CD4-positive, alpha-beta memory T cell (primary cell): ENCODE results near the gene FXR2. TPM values are rescaled to one million over a fixed set of nuclear protein-coding genes. Genes with fewer than 3 reads are reported as not detected.

Experiments
- CTCF ChIA-PET: fragments of 350-600 bp; sonication (Branson Sonifier 250); formaldehyde crosslinking; loops from one replicate; lab custom pipeline; 2021; ENCODE audit warnings: inconsistent platforms; ENCODE audit not compliant: partially characterized antibody; lab: Charles Lee
- POLR2A ChIA-PET: fragments of 350-600 bp; sonication (Branson Sonifier 250); formaldehyde crosslinking; loops from one replicate; lab custom pipeline; 2021; ENCODE audit not compliant: partially characterized antibody; lab: Charles Lee
- DNase-seq, 5 donors: peaks; one replicate each; pipeline versions ENCODE4 v3.0.0 to v3.0.0-alpha.2; 2020 to 2022; ENCODE audit warnings: mixed read lengths in 1 of 5
- H3K27ac ChIP-seq: one replicate; pipeline ENCODE4 v1.7.0; 2013; ENCODE audit warnings: low read depth, low read length
- H3K27me3 ChIP-seq: 2 replicates; pipeline ENCODE4 v1.7.0; 2013; ENCODE audit warnings: mild to moderate bottlenecking, low read length, moderate library complexity; ENCODE audit not compliant: insufficient read depth
- H3K36me3 ChIP-seq: 2 replicates; pipeline ENCODE4 v1.7.0; 2013; ENCODE audit warnings: mild to moderate bottlenecking, low read length, moderate library complexity; ENCODE audit not compliant: insufficient read depth
- H3K4me1 ChIP-seq: 2 replicates; pipeline ENCODE4 v1.7.0; 2013; ENCODE audit warnings: mild to moderate bottlenecking, low read length, moderate library complexity; ENCODE audit not compliant: insufficient read depth
- H3K4me3 ChIP-seq, 2 donors: one replicate each; pipeline ENCODE4 v1.7.0; 2013; ENCODE audit warnings: low read length in 2 of 2, mild to moderate bottlenecking in 1 of 2
- H3K9me3 ChIP-seq, 2 donors: one replicate each; pipeline ENCODE4 v1.7.0; 2013; ENCODE audit warnings: low read length in 2 of 2, control low read depth in 1 of 2; ENCODE audit not compliant: control insufficient read depth in 1 of 2
- H3K27ac Mint-ChIP-seq, 7 donors: one replicate each; pipeline ENCODE4 v1.8.0; 2020 to 2021; ENCODE audit warnings: mixed read lengths in 7 of 7, mild to moderate bottlenecking in 6 of 7, inconsistent platforms in 3 of 7, moderate library complexity in 3 of 7
- H3K27me3 Mint-ChIP-seq, 2 donors: one replicate each; pipeline ENCODE4 v1.8.0; 2020 to 2021; ENCODE audit warnings: mixed read lengths in 2 of 2
- H3K36me3 Mint-ChIP-seq, 2 donors: one replicate each; pipeline ENCODE4 v1.8.0; 2020 to 2021; ENCODE audit warnings: mixed read lengths in 2 of 2, inconsistent platforms in 1 of 2, mild to moderate bottlenecking in 1 of 2
- H3K4me1 Mint-ChIP-seq, 4 donors: one replicate each; pipeline ENCODE4 v1.8.0; 2020 to 2021; ENCODE audit warnings: mixed read lengths in 4 of 4, mild to moderate bottlenecking in 1 of 4
- H3K4me3 Mint-ChIP-seq, 8 donors: one replicate each; pipeline ENCODE4 v1.8.0; 2020 to 2021; ENCODE audit warnings: mixed read lengths in 8 of 8, mild to moderate bottlenecking in 7 of 8, moderate library complexity in 6 of 8, inconsistent platforms in 3 of 8
- H3K9me3 Mint-ChIP-seq, 8 donors: one replicate each; pipeline ENCODE4 v1.8.0; 2020 to 2021; ENCODE audit warnings: mixed read lengths in 8 of 8, mild to moderate bottlenecking in 5 of 8, inconsistent platforms in 3 of 8, moderate library complexity in 1 of 8
- intact Hi-C: fragments of 100-400 bp; cut with micrococcal nuclease; formaldehyde crosslinking; loops from one replicate; pipeline ENCODE4 v1.15.1; 2023
- polyA plus RNA-seq, 2 donors: library from polyadenylated mRNA; unstranded; fragments of 300-500 nt; fragmentation: Illumina TruSeq; gene quantifications; one replicate each; pipeline ENCODE4 v1.2.3, GENCODE V29; 2021
- total RNA-seq, 2 experiments: library from RNA; stranded (reverse); gene quantifications; one replicate each; pipeline ENCODE4 v1.2.3, GENCODE V29; 2021

FXR2 gene
- total and polyA plus RNA-seq, 4 experiments from 2014 or later = 9.2 to 46.6 (median 31.4) TPM

DNA sequence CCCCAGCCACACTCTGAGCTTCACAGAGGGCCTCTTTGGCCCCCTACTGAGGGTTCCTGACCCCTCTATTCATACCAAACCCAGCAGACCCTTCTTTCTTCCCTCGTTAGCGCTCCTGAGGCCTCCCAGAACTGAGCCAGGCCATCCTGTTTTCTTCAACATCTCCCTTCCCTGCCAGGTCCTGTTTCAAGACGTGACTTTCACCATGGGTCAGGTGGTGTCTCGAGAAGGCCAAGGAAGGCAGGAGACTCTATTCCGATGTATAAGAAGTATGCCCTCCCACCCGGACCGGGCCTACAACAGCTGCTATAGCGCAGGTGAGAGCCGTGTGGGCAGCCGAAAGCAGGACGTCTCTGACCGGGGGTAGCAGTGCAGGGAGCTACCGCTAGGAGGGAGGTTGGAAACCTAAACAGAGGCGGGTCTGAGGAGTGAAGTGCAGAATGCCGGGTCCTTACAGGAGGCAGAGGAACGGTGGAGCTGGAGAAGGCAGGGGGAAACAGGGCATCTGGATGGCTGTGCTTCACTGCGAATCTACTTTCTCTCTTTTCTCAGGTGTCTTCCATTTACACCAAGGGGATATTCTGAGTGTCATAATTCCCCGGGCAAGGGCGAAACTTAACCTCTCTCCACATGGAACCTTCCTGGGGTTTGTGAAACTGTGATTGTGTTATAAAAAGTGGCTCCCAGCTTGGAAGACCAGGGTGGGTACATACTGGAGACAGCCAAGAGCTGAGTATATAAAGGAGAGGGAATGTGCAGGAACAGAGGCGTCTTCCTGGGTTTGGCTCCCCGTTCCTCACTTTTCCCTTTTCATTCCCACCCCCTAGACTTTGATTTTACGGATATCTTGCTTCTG lies 54.3 kb downstream of the FXR2 start:
- Mint-ChIP-seq H3K36me3 (peaks cover 17 to 33% of the 10 kb centered on the region in 2 donors), H3K4me1 (peaks cover 28 to 41% (median 34%) of the 10 kb centered on the region in 4 donors), H3K27me3 (no peaks in the 10 kb centered on the region), H3K27ac (peak overlapping the region; percentile 95 to 99 (median 97)), H3K4me3 (peak overlapping the region; percentile 89 to 98 (median 94)), H3K9me3 (no peaks in the 10 kb centered on the region)
- peaks cover 38% of the 10 kb centered on the region for H3K4me1 ChIP-seq
- ChIA-PET POLR2A (interaction anchor here (0.6 to 7.8 kb wide), 25 partner anchors 8 to 355 kb away, joined by 3 to 72 read pairs (median 9); partner anchors contain the start of genes ACAP1, DVL2, MPDU1 and POLR2A), CTCF (interaction anchor here (0.7 to 4.9 kb wide), 54 partner anchors 8 to 514 kb away, joined by 3 to 173 read pairs (median 5); partner anchors contain the start of genes ACAP1, CD68, PLSCR3 and SLC2A4)
- no peak overlapping the region for H3K4me3 ChIP-seq
- H3K27me3 ChIP-seq = no peaks in the 10 kb centered on the region
- intact Hi-C loops = loop anchor here (1.0 kb wide), 11 partner anchors 12 to 280 kb away; partner anchors contain the start of genes MPDU1 and WRAP53
- peaks cover 23% of the 10 kb centered on the region for H3K36me3 ChIP-seq
- H3K9me3 ChIP-seq = no peaks in the 10 kb centered on the region
- H3K27ac ChIP-seq = peak overlapping the region; percentile 96
- DNase-seq = peak in 2 of 5 donors; percentile 36 to 75

DNA sequence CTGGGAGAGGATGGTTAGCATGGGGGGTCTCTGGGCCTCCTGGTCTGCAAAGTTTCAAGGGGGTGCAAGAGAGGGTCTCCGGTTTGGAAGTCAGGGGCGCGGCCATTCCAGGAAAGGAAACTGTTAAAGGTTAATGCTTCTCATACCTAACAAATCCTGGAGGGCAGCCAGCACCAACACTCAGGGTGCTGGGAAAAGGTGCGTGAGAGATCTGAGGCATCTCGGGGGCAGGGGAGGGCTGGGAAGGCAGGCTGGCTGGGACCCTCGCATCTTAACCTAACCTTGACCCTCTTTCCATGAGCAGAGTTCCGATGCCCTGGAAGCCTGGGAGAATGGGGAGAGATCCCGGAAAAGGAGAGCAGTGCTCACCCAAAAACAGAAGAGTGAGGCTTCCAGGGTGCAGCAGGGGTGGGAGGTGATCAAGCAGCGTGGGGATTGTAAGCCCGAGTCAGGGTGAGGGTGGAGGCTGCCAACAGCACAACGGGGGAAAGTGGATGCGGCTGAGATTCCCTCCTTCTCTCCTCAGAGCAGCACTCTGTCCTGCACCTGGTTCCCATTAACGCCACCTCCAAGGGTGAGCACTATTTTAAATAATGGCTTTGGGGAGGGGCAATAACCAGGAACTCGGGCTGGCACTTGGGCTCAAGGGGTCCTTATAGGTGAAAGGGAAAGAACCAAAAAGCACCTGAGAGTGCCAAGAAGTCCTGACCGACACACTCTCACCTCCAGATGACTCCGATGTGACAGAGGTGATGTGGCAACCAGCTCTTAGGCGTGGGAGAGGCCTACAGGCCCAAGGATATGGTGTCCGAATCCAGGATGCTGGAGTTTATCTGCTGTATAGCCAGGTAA lies 55.2 kb downstream of the FXR2 start:
- ChIA-PET POLR2A (interaction anchor here (1.0 to 7.8 kb wide), 16 partner anchors 11 to 354 kb away, joined by 3 to 72 read pairs (median 18); partner anchors contain the start of genes ACAP1, MPDU1, POLR2A and TMEM102), CTCF (interaction anchor here (0.9 to 4.9 kb wide), 25 partner anchors 7 to 513 kb away, joined by 3 to 173 read pairs (median 8); partner anchors contain the start of genes ACAP1, CD68, SOX15 and TMEM102)
- Mint-ChIP-seq H3K27ac (peak overlapping the region in 3 of 7 donors; percentile 95 to 99 (median 95)), H3K4me1 (peaks cover 32 to 46% (median 37%) of the 10 kb centered on the region in 4 donors), H3K9me3 (no peaks in the 10 kb centered on the region), H3K36me3 (peaks cover 20 to 29% of the 10 kb centered on the region in 2 donors), H3K4me3 (peak overlapping the region in 3 of 8 donors; percentile 20 to 92 (median 39)), H3K27me3 (no peaks in the 10 kb centered on the region)
- Histone ChIP-seq H3K9me3 (no peaks in the 10 kb centered on the region), H3K36me3 (peaks cover 15% of the 10 kb centered on the region), H3K4me1 (peaks cover 42% of the 10 kb centered on the region), H3K27me3 (no peaks in the 10 kb centered on the region), H3K27ac (no peak overlapping the region), H3K4me3 (no peak overlapping the region)
- no peak for DNase-seq
- intact Hi-C loops = no loop called here

DNA sequence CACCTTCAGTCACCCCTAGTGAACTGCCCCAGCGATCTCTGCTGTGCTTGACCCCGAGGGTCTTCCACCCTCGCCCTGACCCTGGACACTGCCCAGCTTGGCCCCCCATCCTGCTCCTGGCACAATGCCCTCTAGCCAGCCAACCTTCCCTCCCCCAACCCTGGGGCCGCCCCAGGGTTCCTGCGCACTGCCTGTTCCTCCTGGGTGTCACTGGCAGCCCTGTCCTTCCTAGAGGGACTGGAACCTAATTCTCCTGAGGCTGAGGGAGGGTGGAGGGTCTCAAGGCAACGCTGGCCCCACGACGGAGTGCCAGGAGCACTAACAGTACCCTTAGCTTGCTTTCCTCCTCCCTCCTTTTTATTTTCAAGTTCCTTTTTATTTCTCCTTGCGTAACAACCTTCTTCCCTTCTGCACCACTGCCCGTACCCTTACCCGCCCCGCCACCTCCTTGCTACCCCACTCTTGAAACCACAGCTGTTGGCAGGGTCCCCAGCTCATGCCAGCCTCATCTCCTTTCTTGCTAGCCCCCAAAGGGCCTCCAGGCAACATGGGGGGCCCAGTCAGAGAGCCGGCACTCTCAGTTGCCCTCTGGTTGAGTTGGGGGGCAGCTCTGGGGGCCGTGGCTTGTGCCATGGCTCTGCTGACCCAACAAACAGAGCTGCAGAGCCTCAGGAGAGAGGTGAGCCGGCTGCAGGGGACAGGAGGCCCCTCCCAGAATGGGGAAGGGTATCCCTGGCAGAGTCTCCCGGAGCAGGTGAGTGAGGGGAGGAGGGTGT lies 56.0 kb downstream of the FXR2 start, which contains the start of gene TNFSF13:
Gene TNFSF13 (plus strand): TSS at position 207 of the 776 bp plus-strand sequence. CDS start 290 bp downstream, at position 497.
- H3K36me3 Mint-ChIP-seq = peaks cover 20 to 25% of the 10 kb centered on the region in 2 donors
- peaks cover 42% of the 10 kb centered on the region for H3K4me1 ChIP-seq
- no peaks in the 10 kb centered on the region for H3K27me3 Mint-ChIP-seq
- intact Hi-C loops = no loop called here
- no peaks in the 10 kb centered on the region for H3K9me3 ChIP-seq
- no peaks in the 10 kb centered on the region for H3K27me3 ChIP-seq
- no peaks in the 10 kb centered on the region for H3K9me3 Mint-ChIP-seq
- no peak within 1 kb of the TSS for H3K4me3 ChIP-seq
- H3K4me3 Mint-ChIP-seq = peak within 1 kb of the TSS in 1 of 8 donors; percentile 39
- H3K27ac ChIP-seq = no peak within 1 kb of the TSS
- peaks cover 7% of the 10 kb centered on the region for H3K36me3 ChIP-seq
- DNase-seq = no peak
- POLR2A ChIA-PET = interaction anchor here (1.4 to 7.8 kb wide), 3 partner anchors 10 to 128 kb away, joined by 4 to 56 read pairs (median 7); partner anchors contain the start of genes TNFSF12 and TP53
- H3K27ac Mint-ChIP-seq = peak within 1 kb of the TSS in 5 of 7 donors; percentile 10 to 59 (median 29)
- CTCF ChIA-PET = interaction anchor here (2.6 to 4.9 kb wide), 3 partner anchors 44 to 203 kb away, joined by 8 to 173 read pairs (median 51); partner anchors contain the start of genes TMEM102 and TMEM95
- H3K4me1 Mint-ChIP-seq = peaks cover 32 to 45% (median 35%) of the 10 kb centered on the region in 4 donors

DNA sequence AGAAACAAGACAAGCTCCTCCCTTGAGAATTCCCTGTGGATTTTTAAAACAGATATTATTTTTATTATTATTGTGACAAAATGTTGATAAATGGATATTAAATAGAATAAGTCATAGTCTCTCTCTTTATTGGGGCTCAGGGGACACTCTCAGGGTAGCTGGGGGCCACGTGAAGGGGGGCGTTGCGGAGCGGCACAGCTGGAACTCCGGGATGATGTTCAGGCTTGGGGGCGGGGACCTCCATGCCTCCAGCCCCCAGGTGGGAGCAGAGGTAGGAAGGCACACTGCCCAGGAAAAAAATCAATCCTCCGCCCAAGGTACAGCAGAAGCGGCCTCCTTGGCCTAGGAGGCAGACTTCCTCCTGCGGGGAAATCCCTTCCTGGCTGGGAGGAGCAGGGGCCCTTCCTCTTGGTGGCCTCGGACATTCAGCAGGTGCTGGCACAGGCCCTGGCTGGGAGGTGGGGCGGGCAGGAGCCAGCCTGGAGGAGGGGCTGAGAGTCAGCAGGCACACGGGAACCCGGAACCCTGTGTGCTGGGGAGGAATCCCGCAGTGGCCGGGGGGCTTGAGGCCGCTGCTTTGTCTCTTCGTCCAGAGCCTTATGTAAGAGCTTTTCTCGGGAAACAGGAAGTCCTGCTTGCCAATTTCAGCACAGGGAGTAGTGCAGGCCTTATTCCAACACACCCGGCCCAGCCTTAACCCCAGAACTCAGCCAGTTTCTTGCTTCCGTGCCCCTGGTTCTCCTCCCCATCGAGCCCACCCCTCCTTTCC lies 56.7 kb downstream of the FXR2 start:
- CTCF ChIA-PET = interaction anchor here (1.1 to 4.5 kb wide), 5 partner anchors 42 to 202 kb away, joined by 3 to 173 read pairs (median 6); partner anchors contain the start of genes TMEM95 and WRAP53
- Mint-ChIP-seq H3K9me3 (no peaks in the 10 kb centered on the region), H3K27me3 (no peaks in the 10 kb centered on the region), H3K27ac (peak overlapping the region in 2 of 7 donors; percentile 10 to 59), H3K36me3 (peaks cover 24 to 29% of the 10 kb centered on the region in 2 donors), H3K4me1 (peaks cover 36 to 51% (median 40%) of the 10 kb centered on the region in 4 donors), H3K4me3 (no peak overlapping the region)
- Histone ChIP-seq H3K27me3 (no peaks in the 10 kb centered on the region), H3K4me3 (no peak overlapping the region), H3K36me3 (peaks cover 7% of the 10 kb centered on the region), H3K27ac (no peak overlapping the region), H3K4me1 (peaks cover 42% of the 10 kb centered on the region), H3K9me3 (no peaks in the 10 kb centered on the region)
- POLR2A ChIA-PET = interaction anchor here (0.6 to 7.8 kb wide), 6 partner anchors 9 to 210 kb away, joined by 3 to 56 read pairs (median 5); partner anchors contain the start of genes POLR2A, TNFSF12 and TP53
- DNase-seq = no peak
- intact Hi-C loops = no loop called here

DNA sequence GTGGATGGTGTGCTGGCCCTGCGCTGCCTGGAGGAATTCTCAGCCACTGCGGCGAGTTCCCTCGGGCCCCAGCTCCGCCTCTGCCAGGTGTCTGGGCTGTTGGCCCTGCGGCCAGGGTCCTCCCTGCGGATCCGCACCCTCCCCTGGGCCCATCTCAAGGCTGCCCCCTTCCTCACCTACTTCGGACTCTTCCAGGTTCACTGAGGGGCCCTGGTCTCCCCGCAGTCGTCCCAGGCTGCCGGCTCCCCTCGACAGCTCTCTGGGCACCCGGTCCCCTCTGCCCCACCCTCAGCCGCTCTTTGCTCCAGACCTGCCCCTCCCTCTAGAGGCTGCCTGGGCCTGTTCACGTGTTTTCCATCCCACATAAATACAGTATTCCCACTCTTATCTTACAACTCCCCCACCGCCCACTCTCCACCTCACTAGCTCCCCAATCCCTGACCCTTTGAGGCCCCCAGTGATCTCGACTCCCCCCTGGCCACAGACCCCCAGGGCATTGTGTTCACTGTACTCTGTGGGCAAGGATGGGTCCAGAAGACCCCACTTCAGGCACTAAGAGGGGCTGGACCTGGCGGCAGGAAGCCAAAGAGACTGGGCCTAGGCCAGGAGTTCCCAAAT lies 57.4 kb downstream of the FXR2 start:
- H3K9me3 ChIP-seq = no peaks in the 10 kb centered on the region
- no peak overlapping the region for H3K27ac ChIP-seq
- H3K9me3 Mint-ChIP-seq = peaks cover 0 to 1% (median 0%) of the 10 kb centered on the region in 8 donors
- no peak overlapping the region for H3K4me3 Mint-ChIP-seq
- H3K4me1 ChIP-seq = peaks cover 42% of the 10 kb centered on the region
- intact Hi-C loops = no loop called here
- no peak for DNase-seq
- H3K27ac Mint-ChIP-seq = no peak overlapping the region
- H3K4me1 Mint-ChIP-seq = peaks cover 34 to 52% (median 40%) of the 10 kb centered on the region in 4 donors
- H3K36me3 Mint-ChIP-seq = peaks cover 23 to 24% of the 10 kb centered on the region in 2 donors
- POLR2A ChIA-PET = interaction anchor here (0.6 to 7.8 kb wide), 7 partner anchors 9 to 255 kb away, joined by 3 to 56 read pairs (median 4); partner anchors contain the start of genes MPDU1, POLR2A, TNFSF12 and TP53
- H3K4me3 ChIP-seq = no peak overlapping the region
- no peaks in the 10 kb centered on the region for H3K27me3 ChIP-seq
- no peaks in the 10 kb centered on the region for H3K27me3 Mint-ChIP-seq
- CTCF ChIA-PET = interaction anchor here (0.6 to 2.6 kb wide), 5 partner anchors 41 to 201 kb away, joined by 3 to 8 read pairs (median 3); partner anchors contain the start of genes TMEM95 and WRAP53
- peaks cover 7% of the 10 kb centered on the region for H3K36me3 ChIP-seq
